Heart left ventricle (tissue), 16 donors: ENCODE data around the gene SLC2A8. TPM values are rescaled to one million over a fixed set of nuclear protein-coding genes. Genes with fewer than 3 reads are reported as not detected.
A peak's percentile ranks its signal among the peaks of the same experiment; 100 is the strongest.

Source experiments
- ATAC-seq, 4 donors: fragments of 200-7000 bp; cut with Tn5 transposase; one replicate each; pipeline ENCODE4 v1.9.1; 2020 to 2022; ENCODE audit warnings: moderate library complexity in 4 of 4, mild to moderate bottlenecking in 3 of 4, moderate number of reproducible peaks in 1 of 4
- DNase-seq, 5 donors: peaks; one replicate each; pipeline ENCODE4 v3.0.0-alpha.2; 2020
- H3K27ac ChIP-seq, 12 donors: fragments of 200-600 bp; sonication (generic) in 4 of 12; one replicate each; pipeline versions ENCODE4 v1.5.0 to v1.8.0; 2016 to 2022; ENCODE audit warnings: mild to moderate bottlenecking in 2 of 12
- H3K27me3 ChIP-seq, 9 donors: fragments of 200-600 bp; sonication (generic) in 2 of 9; one replicate each; pipeline versions ENCODE4 v1.5.1 to v1.8.0; 2016 to 2022; ENCODE audit warnings: mild to moderate bottlenecking in 3 of 9
- H3K36me3 ChIP-seq, 9 donors: fragments of 200-600 bp; sonication (generic) in 2 of 9; one replicate each; pipeline versions ENCODE4 v1.5.0 to v1.8.0; 2018 to 2022; ENCODE audit warnings: mild to moderate bottlenecking in 2 of 9
- H3K4me1 ChIP-seq, 12 donors: fragments of 200-600 bp; sonication (generic) in 4 of 12; one replicate each; pipeline versions ENCODE4 v1.5.0 to v1.8.0; 2016 to 2022; ENCODE audit warnings: mild to moderate bottlenecking in 3 of 12
- H3K4me3 ChIP-seq, 12 donors: fragments of 200-600 bp; sonication (generic) in 4 of 12; one replicate each; pipeline versions ENCODE4 v1.5.0 to v1.8.0; 2017 to 2022; ENCODE audit warnings: mild to moderate bottlenecking in 9 of 12, moderate library complexity in 4 of 12
- H3K9me3 ChIP-seq, 12 donors: fragments of 200-600 bp; sonication (generic) in 4 of 12; one replicate each; pipeline versions ENCODE4 v1.5.0 to v1.8.0; 2016 to 2022; ENCODE audit warnings: mild to moderate bottlenecking in 1 of 12
- CTCF ChIP-seq, 12 donors: fragments of 200-600 bp; sonication (generic) in 4 of 12; IDR thresholded peaks; one replicate each; pipeline versions ENCODE4 v1.5.0 to v1.8.0; 2018 to 2022; ENCODE audit warnings: antibody characterized with exemption in 12 of 12, mild to moderate bottlenecking in 5 of 12
- POLR2A ChIP-seq, 2 donors: fragments of 450-650 bp; IDR thresholded peaks; one replicate each; pipeline ENCODE4 v1.6.1; 2017; ENCODE audit warnings: antibody characterized with exemption in 2 of 2, mild to moderate bottlenecking in 2 of 2, moderate library complexity in 2 of 2
- WGBS, 4 donors: extraction: QIAGEN DNeasy Blood & Tissue Kit in 2 of 4; methylation state at CpG; one replicate each; pipeline versions ENCODE4 v1.1.5 to v1.1.7; 2013 to 2018; 5-methylcytosine and 5-hydroxymethylcytosine counted together
- intact Hi-C, 10 donors: fragments of 100-400 bp; cut with DNase I; formaldehyde crosslinking; loops; one replicate each; pipeline versions ENCODE4 v1.11.1 to v1.14.2; 2022
- polyA plus RNA-seq, 2 donors: library from polyadenylated mRNA; stranded (reverse); fragments of 200-250 nt; gene quantifications; one replicate each; pipeline ENCODE4 v1.2.3, GENCODE V29; 2013
- total RNA-seq, 9 donors: library from RNA; depleted of rRNA in 2 of 9; stranded (reverse); fragments of >200 nt in 2 of 9; fragmentation: NEBNext Ultra II Directional in 3 of 9; extraction: Animal tissue kit (Norgen Biotek cat#: 25700) in 3 of 9; gene quantifications; one replicate each; pipeline versions ENCODE4 v1.1.0 to v1.2.4, GENCODE V29; 2016 to 2023
- donor health status: ischemic (EF 13 %, LVEDD 7.1; RV severe dilation, severe dysfunction).
- donor health status: healthy with polysubstance abuse.
- donor health status: DM: no; HTN: yes; CAD: no.
- donor health status: DM: no; HTN: no; CAD: no.
- donor health status: ischemic (EF 25% LVEDD 6.9; RV normal size, moderate dysfunction).
- donor health status: ischemic (EF 25% LVEDD 5.7; RV mildly dilated, moderate dysfunction).
- donor health status: healthy.
- donor health status: DM: yes; HTN: yes; CAD: no.
- donor health status: ischemic (EF 35%, LVEDD 5.7; RV mildly dilated, moderate dysfunction).
- donor health status: nonischemic (EF 11% LVEDD 7.7; RV severe dilation, severe dysfunction).
- donor health status: DM: yes; HTN: yes; CAD: no.
- donor health status: PGD.
- donor health status: ischemic (EF 29% LVEDD 5.4; RV normal size, mild dysfunction).
- donor health status: nonischemic (EF 23%, LVEDD 6.1; RV moderate dilation, normal function).

The SLC2A8 gene
- total and polyA plus RNA-seq, 11 donors = 12.1 to 25.0 (median 15.6) TPM

- H3K4me1 ChIP-seq = peaks cover 10 to 48% (median 27%) of the 10 kb centered on the region in 12 donors
- H3K27me3 ChIP-seq = no peaks in the 10 kb centered on the region
- TF ChIP-seq POLR2A (IDR thresholded peaks at IDR 0.05) (no peak), CTCF (IDR thresholded peaks at IDR 0.05) (no peak)
- DNase-seq (no peak), ATAC-seq (peak in 1 of 4 donors; percentile 5)
- 1 to 2% (median 2%) methylated on average over 8 to 9 of the region's 9 CpGs for WGBS, 4 donors
- peak overlapping the region; percentile 69 to 95 (median 92) for H3K27ac ChIP-seq
- intact Hi-C loops = no loop called here
- H3K4me3 ChIP-seq = peak overlapping the region; percentile 57 to 97 (median 78)
- H3K36me3 ChIP-seq = peaks cover 0 to 16% (median 7%) of the 10 kb centered on the region in 9 donors
- no peaks in the 10 kb centered on the region for H3K9me3 ChIP-seq
Measured at GRCh38 chr9:127423476-127423933, 26.5 kb downstream of the SLC2A8 start.

GRCh38 chr9:127423934-127424675 lies 27.1 kb downstream of the SLC2A8 start, which contains the start of gene ZNF79:
Gene ZNF79, plus strand, starts transcription at chr9:127424382. Its CDS starts 406 bp downstream, at chr9:127424788.
- DNase-seq (peak; percentile 94 to 96 (median 95)), ATAC-seq (peak; percentile 97 to 99 (median 98))
- H3K27me3 ChIP-seq = no peaks in the 10 kb centered on the region
- peaks cover 10 to 46% (median 27%) of the 10 kb centered on the region in 12 donors for H3K4me1 ChIP-seq
- intact Hi-C loops = loop anchor here in 3 of 10 donors (1.0 to 2.0 kb wide), 2 partner anchors 27 kb away; partner anchors contain the start of genes LRSAM1 (in 3 of the 3), RPL12 (in 3 of the 3) and SLC2A8 (in 1 of the 3)
- WGBS, 4 donors = 0% methylated on average over 53 to 54 of the region's 54 CpGs
- peak within 1 kb of the TSS; percentile 57 to 97 (median 78) for H3K4me3 ChIP-seq
- peak within 1 kb of the TSS; percentile 69 to 95 (median 92) for H3K27ac ChIP-seq
- TF ChIP-seq CTCF (IDR thresholded peaks at IDR 0.05) = no peak
- TF ChIP-seq POLR2A (IDR thresholded peaks at IDR 0.05) = peak in 1 of 2 donors; percentile 67
- H3K9me3 ChIP-seq = no peaks in the 10 kb centered on the region
- peaks cover 0 to 22% (median 13%) of the 10 kb centered on the region in 9 donors for H3K36me3 ChIP-seq

- DNase-seq = no peak
- ATAC-seq = no peak
- Histone ChIP-seq H3K9me3 (no peaks in the 10 kb centered on the region), H3K4me3 (peak overlapping the region; percentile 57 to 97 (median 78)), H3K27me3 (no peaks in the 10 kb centered on the region), H3K27ac (peak overlapping the region; percentile 69 to 95 (median 92)), H3K36me3 (peaks cover 0 to 27% (median 18%) of the 10 kb centered on the region in 9 donors), H3K4me1 (peaks cover 10 to 41% (median 27%) of the 10 kb centered on the region in 12 donors)
- intact Hi-C loops = loop anchor here in 3 of 10 donors (1.0 to 2.0 kb wide), 2 partner anchors 27 to 28 kb away; partner anchors contain the start of genes LRSAM1 (in 3 of the 3), RPL12 (in 3 of the 3) and SLC2A8 (in 1 of the 3)
- TF ChIP-seq POLR2A (IDR thresholded peaks at IDR 0.05) = no peak
- no peak for TF ChIP-seq CTCF (IDR thresholded peaks at IDR 0.05)
- 0 to 3% (median 1%) methylated on average over 11 to 13 of the region's 13 CpGs for WGBS, 4 donors
Measured at GRCh38 chr9:127424676-127424999, 27.7 kb downstream of the SLC2A8 start.

- Histone ChIP-seq H3K36me3 (peaks cover 0 to 48% (median 36%) of the 10 kb centered on the region in 9 donors), H3K4me1 (peaks cover 10 to 38% (median 27%) of the 10 kb centered on the region in 12 donors), H3K27ac (no peak overlapping the region), H3K9me3 (no peaks in the 10 kb centered on the region), H3K27me3 (no peaks in the 10 kb centered on the region), H3K4me3 (no peak overlapping the region)
- no peak for TF ChIP-seq POLR2A (IDR thresholded peaks at IDR 0.05)
- no peak for TF ChIP-seq CTCF (IDR thresholded peaks at IDR 0.05)
- ATAC-seq = no peak
- DNase-seq = no peak
- WGBS, 4 donors = 88 to 92% (median 91%) methylated on average over 2 of the region's 2 CpGs
- intact Hi-C loops = no loop called here
Measured at GRCh38 chr9:127426756-127427155, 29.8 kb downstream of the SLC2A8 start.
